OCI-LY7 (cell line): ENCODE measurements around the gene RAET1E. TPM values are rescaled to one million over a fixed set of nuclear protein-coding genes. Genes with fewer than 3 reads are reported as not detected.
"Not testable (repeated sequence)": the region's sequence is repeated elsewhere in the genome, so short reads cannot be mapped to it uniquely, and the experiment has no call there.

Experiments used
- BruUV-seq: library from RNA; stranded (reverse); fragments of 400-500 nt; replicated peaks from 2 replicates; lab custom pipeline; 2021; lab: Mats Ljungman, UMichigan
- CTCF ChIA-PET: fragments of 300-600 bp; sonication (Branson Sonifier 250); formaldehyde crosslinking; loops from one replicate; lab custom pipeline; 2022; ENCODE audit warnings: antibody characterized with exemption; ENCODE audit not compliant: unreplicated experiment; lab: Charles Lee
- POLR2A ChIA-PET: fragments of 300-600 bp; sonication (Branson Sonifier 250); formaldehyde crosslinking; loops from one replicate; lab custom pipeline; 2022; ENCODE audit warnings: antibody characterized with exemption; lab: Charles Lee
- DNase-seq: peaks from one replicate; pipeline ENCODE4 v3.0.0-alpha.2; 2015; ENCODE audit warnings: low spot score
- H2AFZ ChIP-seq: fragments of 200-600 bp; sonication (generic), shearing (Covaris generic); 2 replicates; pipeline ENCODE4 v1.6.1; 2014; ENCODE audit warnings: mild to moderate bottlenecking, antibody characterized with exemption, low read length, moderate library complexity
- H3K27ac ChIP-seq: fragments of 200-600 bp; sonication (generic); 2 replicates; pipeline ENCODE4 v1.5.1; 2014; ENCODE audit warnings: mixed run types, low read depth, mild to moderate bottlenecking, moderate library complexity, low read length, inconsistent platforms; ENCODE audit not compliant: poor library complexity, severe bottlenecking
- H3K36me3 ChIP-seq: fragments of 200-600 bp; sonication (generic); 2 replicates; pipeline ENCODE4 v1.6.1; 2014; ENCODE audit warnings: mild to moderate bottlenecking, antibody characterized with exemption, low read length, moderate library complexity, mixed read lengths; ENCODE audit not compliant: insufficient read depth
- H3K4me1 ChIP-seq: fragments of 200-600 bp; sonication (generic); 2 replicates; pipeline ENCODE4 v1.5.1; 2014; ENCODE audit warnings: mild to moderate bottlenecking, low read length; ENCODE audit not compliant: insufficient read depth, poor library complexity, severe bottlenecking
- H3K4me2 ChIP-seq: fragments of 200-600 bp; sonication (generic); 2 replicates; pipeline ENCODE4 v1.6.1; 2014; ENCODE audit warnings: mild to moderate bottlenecking, low read length
- H3K4me3 ChIP-seq: fragments of 200-600 bp; sonication (generic); 2 replicates; pipeline ENCODE4 v1.5.1; 2014; ENCODE audit warnings: mild to moderate bottlenecking, low read depth, low read length; ENCODE audit not compliant: poor library complexity, severe bottlenecking
- H3K79me2 ChIP-seq: fragments of 200-600 bp; sonication (generic); 2 replicates; pipeline ENCODE4 v1.6.1; 2016; ENCODE audit warnings: low read depth, mild to moderate bottlenecking, low read length, moderate library complexity, mixed read lengths; ENCODE audit not compliant: insufficient read depth
- H3K9me2 ChIP-seq: fragments of 200-600 bp; sonication (generic); 2 replicates; pipeline ENCODE4 v1.6.1; 2016; ENCODE audit warnings: mild to moderate bottlenecking, low read length, mixed read lengths; ENCODE audit not compliant: insufficient read depth
- H3K9me3 ChIP-seq: fragments of 200-600 bp; sonication (generic); 2 replicates; pipeline ENCODE4 v1.6.1; 2014; ENCODE audit warnings: mild to moderate bottlenecking, mixed run types, low read length, mixed read lengths
- H4K20me1 ChIP-seq: fragments of 200-600 bp; sonication (generic); 2 replicates; pipeline ENCODE4 v1.6.1; 2014; ENCODE audit warnings: mild to moderate bottlenecking, antibody characterized with exemption, low read length, moderate library complexity, mixed read lengths; ENCODE audit not compliant: insufficient read depth
- EZH2phosphoT487 ChIP-seq: fragments of 200-600 bp; sonication (generic); IDR thresholded peaks from 2 replicates; pipeline ENCODE4 v1.6.1; 2018; ENCODE audit warnings: low read depth, borderline replicate concordance, mild to moderate bottlenecking, mixed run types, antibody characterized with exemption, low read length, moderate library complexity, mixed read lengths
- intact Hi-C: fragments of 100-400 bp; cut with micrococcal nuclease; formaldehyde crosslinking; loops from one replicate; pipeline ENCODE4 v1.10.0; 2022; ENCODE audit not compliant: unreplicated experiment
- total RNA-seq, 2 experiments: library from RNA; depleted of rRNA in 1 of 2; stranded (reverse); fragments of >200 nt in 1 of 2; shearing (Covaris generic) in 1 of 2; gene quantifications; 2 replicates each; pipeline ENCODE4 v1.2.3, GENCODE V29; 2014 to 2022
- TF ChIP-seq, protein P1 (sequence below): fragments of 200-600 bp; sonication (generic); conservative IDR thresholded peaks from 2 replicates; pipeline ENCODE4 v1.5.1; 2014; ENCODE audit warnings: mild to moderate bottlenecking, antibody characterized with exemption, low read length, moderate library complexity, mixed read lengths

The RAET1E gene
- total RNA-seq, 2 experiments from 2014 or later = not detected

- no peak for TF ChIP-seq EZH2phosphoT487
- CTCF ChIA-PET = no interaction called here
- H3K4me1 ChIP-seq = peaks cover 19% of the 10 kb centered on the region
- POLR2A ChIA-PET = no interaction called here
- no peaks in the 10 kb centered on the region for H4K20me1 ChIP-seq
- no TSS peak for BruUV-seq
- H3K4me3 ChIP-seq = no peak overlapping the region
- DNase-seq = no peak
- intact Hi-C loops = no loop called here
- no peaks in the 10 kb centered on the region for H3K36me3 ChIP-seq
- no peak overlapping the region for H3K27ac ChIP-seq
- H3K4me2 ChIP-seq = no peak overlapping the region
- H2AFZ ChIP-seq = peak overlapping the region; percentile 38; the same call in 1 of the 2 replicates
- H3K9me3 ChIP-seq = no peaks in the 10 kb centered on the region
- H3K9me2 ChIP-seq = no peaks in the 10 kb centered on the region
- H3K79me2 ChIP-seq = no peaks in the 10 kb centered on the region
Measured at GRCh38 chr6:149854532-149854931, 43.4 kb downstream of the RAET1E start.

GRCh38 chr6:149854017-149854416 lies 43.9 kb downstream of the RAET1E start:
- H4K20me1 ChIP-seq, H2AFZ ChIP-seq, BruUV-seq, DNase-seq, H3K9me3 ChIP-seq, POLR2A ChIA-PET, H3K36me3 ChIP-seq, intact Hi-C loops, H3K4me3 ChIP-seq, H3K27ac ChIP-seq, H3K4me2 ChIP-seq, H3K9me2 ChIP-seq, H3K79me2 ChIP-seq, CTCF ChIA-PET: not testable (repeated sequence)
- H3K4me1 ChIP-seq = peaks cover 19% of the 10 kb centered on the region

DNA sequence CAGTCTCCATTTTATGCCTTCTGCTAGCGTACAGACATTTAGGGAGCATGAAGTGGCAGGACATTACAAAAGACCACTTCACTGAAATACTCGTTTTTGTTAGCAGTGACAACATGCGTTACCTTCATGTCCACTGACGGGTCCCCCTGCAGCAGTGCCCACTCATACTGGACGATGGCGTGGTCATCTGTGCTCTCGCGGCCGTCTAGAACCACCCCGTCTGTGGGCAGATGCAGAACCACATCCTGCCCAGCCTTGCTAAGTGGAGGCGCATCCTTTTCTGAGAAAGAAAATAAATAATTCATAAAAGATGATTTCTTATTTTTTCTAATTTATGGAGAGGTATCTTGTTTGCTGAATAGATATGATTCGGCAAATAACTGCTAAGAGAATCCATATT lies 45.0 kb downstream of the RAET1E start:
- BruUV-seq = no TSS peak
- Histone ChIP-seq H3K36me3 (no peaks in the 10 kb centered on the region), H3K9me2 (no peaks in the 10 kb centered on the region), H2AFZ (peak overlapping the region; percentile 89), H3K27ac (no peak overlapping the region), H4K20me1 (no peaks in the 10 kb centered on the region), H3K9me3 (no peaks in the 10 kb centered on the region), H3K4me1 (peaks cover 19% of the 10 kb centered on the region), H3K4me2 (peak overlapping the region; percentile 83), H3K4me3 (peak overlapping the region; percentile 59), H3K79me2 (no peaks in the 10 kb centered on the region)
- DNase-seq = no peak
- TF ChIP-seq, protein P1, sequence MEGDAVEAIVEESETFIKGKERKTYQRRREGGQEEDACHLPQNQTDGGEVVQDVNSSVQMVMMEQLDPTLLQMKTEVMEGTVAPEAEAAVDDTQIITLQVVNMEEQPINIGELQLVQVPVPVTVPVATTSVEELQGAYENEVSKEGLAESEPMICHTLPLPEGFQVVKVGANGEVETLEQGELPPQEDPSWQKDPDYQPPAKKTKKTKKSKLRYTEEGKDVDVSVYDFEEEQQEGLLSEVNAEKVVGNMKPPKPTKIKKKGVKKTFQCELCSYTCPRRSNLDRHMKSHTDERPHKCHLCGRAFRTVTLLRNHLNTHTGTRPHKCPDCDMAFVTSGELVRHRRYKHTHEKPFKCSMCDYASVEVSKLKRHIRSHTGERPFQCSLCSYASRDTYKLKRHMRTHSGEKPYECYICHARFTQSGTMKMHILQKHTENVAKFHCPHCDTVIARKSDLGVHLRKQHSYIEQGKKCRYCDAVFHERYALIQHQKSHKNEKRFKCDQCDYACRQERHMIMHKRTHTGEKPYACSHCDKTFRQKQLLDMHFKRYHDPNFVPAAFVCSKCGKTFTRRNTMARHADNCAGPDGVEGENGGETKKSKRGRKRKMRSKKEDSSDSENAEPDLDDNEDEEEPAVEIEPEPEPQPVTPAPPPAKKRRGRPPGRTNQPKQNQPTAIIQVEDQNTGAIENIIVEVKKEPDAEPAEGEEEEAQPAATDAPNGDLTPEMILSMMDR = no peak
- no peak for TF ChIP-seq EZH2phosphoT487
- CTCF ChIA-PET = no interaction called here
- POLR2A ChIA-PET = no interaction called here
- intact Hi-C loops = no loop called here

DNA sequence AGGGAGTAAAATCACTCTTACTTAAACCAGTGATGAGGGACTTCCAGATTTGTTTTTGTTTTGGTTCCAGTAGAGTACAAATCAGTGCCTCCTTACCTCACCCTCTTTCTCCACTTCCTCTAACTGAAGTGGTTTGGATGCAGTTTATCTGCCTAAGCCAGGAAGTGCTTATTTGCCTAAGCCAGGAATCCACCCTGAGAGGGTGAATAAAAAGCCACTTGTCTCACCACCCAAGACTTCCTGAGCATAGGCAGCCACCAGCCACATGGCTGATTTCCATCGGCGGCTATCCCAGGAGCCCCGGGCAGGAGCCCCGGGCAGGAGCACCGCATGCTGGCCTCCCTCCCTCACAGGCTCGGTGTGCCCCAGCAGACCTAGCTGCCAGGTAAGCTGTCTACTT lies 45.7 kb downstream of the RAET1E start:
- TF ChIP-seq, protein P1 = no peak
- no peak for TF ChIP-seq EZH2phosphoT487
- no peaks in the 10 kb centered on the region for H3K9me3 ChIP-seq
- peak overlapping the region; percentile 59 for H3K4me3 ChIP-seq
- no TSS peak for BruUV-seq
- peaks cover 19% of the 10 kb centered on the region for H3K4me1 ChIP-seq
- no peaks in the 10 kb centered on the region for H4K20me1 ChIP-seq
- peak overlapping the region; percentile 89 for H2AFZ ChIP-seq
- intact Hi-C loops = no loop called here
- H3K79me2 ChIP-seq = no peaks in the 10 kb centered on the region
- peak overlapping the region; percentile 83 for H3K4me2 ChIP-seq
- ChIA-PET CTCF (no interaction called here), POLR2A (interaction anchor here (1.1 kb wide), 1 partner anchor 20 kb away, joined by 3 read pairs; no protein-coding TSS in a partner anchor)
- peak overlapping the region; percentile 22 for H3K27ac ChIP-seq
- DNase-seq = peak; percentile 76
- no peaks in the 10 kb centered on the region for H3K9me2 ChIP-seq
- H3K36me3 ChIP-seq = no peaks in the 10 kb centered on the region
